NK-92 treated with Interleukin-12 subunit alpha and Interleukin-12 subunit beta, amount 100 ng/mL, for 24 hours (cell line): ENCODE measurements around the gene TTYH1.
"Not testable (repeated sequence)": the region's sequence is repeated elsewhere in the genome, so short reads cannot be mapped to it uniquely, and the experiment has no call there.

Experiments
- DNase-seq: peaks from one replicate; lab custom pipeline; 2025; lab: John Stamatoyannopoulos, UW

The TTYH1 gene

DNA sequence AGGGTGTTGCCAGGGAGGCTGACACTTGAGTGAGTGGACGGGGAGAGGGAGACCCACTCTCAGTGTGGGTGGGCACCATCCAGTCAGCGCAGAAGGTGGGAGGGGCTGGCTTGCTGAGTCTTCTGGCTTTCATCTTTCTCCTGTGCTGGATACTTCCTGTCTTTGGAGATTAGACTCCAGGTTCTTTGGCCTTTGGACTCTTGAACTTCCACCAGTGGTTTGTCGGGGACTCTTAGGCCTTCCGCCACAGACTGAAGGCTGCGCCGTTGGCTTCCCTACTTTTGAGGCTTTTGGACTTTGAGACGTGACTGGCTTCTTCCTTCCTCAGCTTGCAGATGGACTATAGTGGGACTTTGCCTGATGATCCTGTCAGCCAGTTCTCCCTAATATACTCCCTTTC lies 29.5 kb downstream of the TTYH1 start:
- no peak for DNase-seq

DNA sequence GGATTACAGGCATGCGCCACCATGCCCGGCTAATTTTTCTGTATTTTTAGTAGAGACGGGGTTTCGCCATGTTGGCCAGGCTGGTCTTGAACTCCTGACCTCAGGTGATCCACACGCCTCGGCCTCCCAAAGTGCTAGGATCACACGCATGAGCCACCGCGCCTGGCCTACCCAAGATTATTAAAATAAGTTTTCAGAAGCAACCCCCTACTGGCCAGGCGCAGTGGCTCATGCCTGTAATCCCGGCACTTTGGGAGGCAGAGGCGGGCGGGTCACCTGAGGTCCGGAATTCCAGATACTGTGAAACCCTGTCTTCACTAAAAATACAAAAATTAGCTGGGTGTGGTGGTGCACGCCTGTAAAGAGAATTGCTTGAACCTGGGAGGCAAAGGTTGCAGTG lies 31.1 kb downstream of the TTYH1 start:
- not testable (repeated sequence) for DNase-seq

GRCh38 chr19:54448040-54448773 lies 32.9 kb downstream of the TTYH1 start:
- DNase-seq = no peak

GRCh38 chr19:54448774-54449700 lies 33.8 kb downstream of the TTYH1 start, which contains the start of gene LENG8:
LENG8 (plus strand) TSS chr19:54449199; CDS start chr19:54451345, 2,146 bp downstream.
- DNase-seq = peak; percentile 96

- no peak for DNase-seq
Measured at GRCh38 chr19:54449701-54450069, 34.4 kb downstream of the TTYH1 start.

GRCh38 chr19:54451331-54451871 lies 36.1 kb downstream of the TTYH1 start:
- no peak for DNase-seq

DNA sequence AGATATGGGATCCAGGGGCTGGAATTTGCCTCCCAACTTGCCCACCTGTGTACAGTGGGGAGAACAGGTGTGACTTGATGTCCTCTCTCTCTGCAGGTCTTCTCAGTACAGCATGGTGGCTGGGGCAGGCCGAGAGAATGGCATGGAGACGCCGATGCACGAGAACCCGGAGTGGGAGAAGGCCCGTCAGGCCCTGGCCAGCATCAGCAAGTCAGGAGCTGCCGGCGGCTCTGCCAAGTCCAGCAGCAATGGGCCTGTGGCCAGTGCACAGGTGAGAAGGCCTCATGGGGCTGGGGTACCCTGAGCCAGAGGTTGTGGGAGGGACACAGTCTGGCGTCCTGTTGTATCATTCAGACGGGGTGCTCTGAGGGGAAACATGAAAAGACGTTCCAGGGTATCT lies 36.7 kb downstream of the TTYH1 start:
- no peak for DNase-seq

DNA sequence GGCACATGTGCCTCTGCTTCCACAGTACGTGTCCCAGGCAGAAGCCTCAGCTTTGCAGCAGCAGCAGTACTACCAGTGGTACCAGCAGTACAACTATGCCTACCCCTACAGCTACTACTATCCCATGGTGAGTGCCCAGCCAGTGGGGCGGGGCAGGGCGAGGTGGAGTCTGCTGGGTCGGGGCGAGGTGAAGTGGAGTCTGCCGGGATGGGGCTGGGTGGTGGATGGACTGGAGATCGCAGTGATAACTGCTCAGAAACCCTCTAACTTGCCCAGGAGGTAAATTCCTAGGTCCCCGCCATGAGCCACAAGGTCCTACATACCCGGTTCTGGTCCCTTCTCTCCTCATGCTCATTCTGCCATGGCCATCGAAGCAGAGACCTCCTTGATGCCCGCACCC lies 37.4 kb downstream of the TTYH1 start:
- DNase-seq = no peak

GRCh38 chr19:54453921-54454780 lies 38.9 kb downstream of the TTYH1 start:
- DNase-seq = no peak

DNA sequence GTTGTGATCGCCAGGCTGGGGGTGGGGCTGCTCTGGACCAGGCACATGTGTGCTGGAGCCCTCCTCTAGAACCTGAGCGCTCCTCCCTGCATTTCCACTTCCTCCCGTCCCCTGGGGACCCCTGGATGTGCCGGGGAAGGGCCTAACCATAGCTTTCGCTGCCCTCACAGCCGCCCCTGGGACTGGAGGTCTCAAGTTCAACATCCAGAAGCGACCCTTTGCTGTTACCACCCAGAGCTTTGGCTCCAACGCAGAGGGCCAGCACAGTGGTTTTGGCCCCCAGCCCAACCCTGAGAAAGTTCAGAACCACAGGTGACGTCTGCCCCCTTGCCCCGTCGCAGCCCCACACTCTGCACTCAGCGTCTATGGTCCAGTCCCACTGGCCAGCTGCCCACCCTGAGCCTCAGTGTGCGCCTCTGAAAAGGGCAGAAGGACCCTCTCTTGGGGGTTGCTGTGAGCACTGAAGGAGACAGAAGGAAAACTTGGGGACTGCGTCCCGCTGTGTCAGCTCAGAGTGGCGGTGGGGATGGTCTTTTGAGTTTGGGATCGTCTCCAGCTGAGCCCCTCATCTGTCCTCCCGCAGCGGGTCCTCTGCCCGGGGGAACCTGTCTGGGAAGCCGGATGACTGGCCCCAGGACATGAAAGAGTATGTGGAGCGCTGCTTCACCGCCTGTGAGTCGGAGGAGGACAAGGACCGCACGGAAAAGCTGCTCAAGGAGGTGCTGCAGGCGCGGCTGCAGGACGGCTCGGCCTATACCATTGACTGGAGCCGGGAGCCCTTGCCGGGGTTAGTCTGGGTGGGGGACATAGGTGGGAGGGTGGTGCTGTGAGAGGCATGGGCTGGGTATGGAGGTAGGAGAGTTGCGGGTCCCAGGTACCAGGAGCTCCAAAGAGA lies 39.8 kb downstream of the TTYH1 start:
- DNase-seq = no peak

- DNase-seq = no peak
Measured at GRCh38 chr19:54455786-54456422, 40.6 kb downstream of the TTYH1 start.

DNA sequence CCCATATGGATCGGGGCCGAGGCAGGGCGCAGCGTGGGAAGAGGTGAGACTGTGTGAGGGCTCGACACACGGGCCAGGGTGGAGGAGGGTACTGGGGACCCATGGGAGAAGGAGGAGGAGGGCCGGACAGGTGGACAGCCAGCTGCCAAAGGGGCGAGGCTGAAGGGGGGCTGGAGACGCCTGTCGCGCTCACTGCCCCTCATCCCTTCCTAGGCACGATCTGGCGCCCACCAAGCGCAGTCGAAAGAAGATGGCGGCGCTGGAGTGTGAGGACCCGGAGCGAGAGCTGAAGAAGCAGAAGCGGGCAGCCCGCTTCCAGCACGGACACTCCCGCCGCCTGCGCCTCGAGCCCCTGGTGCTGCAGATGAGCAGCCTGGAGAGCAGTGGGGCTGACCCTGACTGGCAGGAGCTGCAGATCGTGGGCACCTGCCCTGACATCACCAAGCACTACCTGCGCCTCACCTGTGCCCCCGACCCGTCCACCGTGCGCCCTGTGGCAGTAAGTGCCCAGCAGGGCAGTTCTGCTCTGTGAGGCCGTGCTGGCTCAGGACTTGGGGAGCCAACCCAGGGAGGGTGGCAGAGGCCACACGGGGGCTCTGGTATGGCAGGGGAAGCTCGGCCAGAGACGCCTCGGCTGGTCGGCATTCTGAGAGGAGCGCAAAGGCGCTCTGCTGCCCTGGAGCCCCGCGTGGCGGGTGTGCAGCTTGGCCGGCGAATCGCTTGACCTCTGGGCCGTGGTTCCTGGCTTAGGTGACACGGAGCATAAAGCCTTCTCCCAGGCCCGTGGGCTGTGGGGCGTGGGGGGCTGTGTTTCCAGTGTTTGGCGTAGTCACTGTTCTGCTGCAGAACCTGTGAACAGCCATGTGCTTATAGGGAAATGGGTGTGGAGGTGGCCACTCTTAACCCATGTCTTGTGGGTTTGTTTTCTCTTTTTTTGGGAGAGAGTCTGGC lies 41.4 kb downstream of the TTYH1 start:
- no peak for DNase-seq

- no peak for DNase-seq
Measured at GRCh38 chr19:54457773-54458647, 42.7 kb downstream of the TTYH1 start.

- DNase-seq = no peak
Measured at GRCh38 chr19:54458648-54459281, 43.5 kb downstream of the TTYH1 start.

GRCh38 chr19:54459282-54460229 lies 44.3 kb downstream of the TTYH1 start:
- DNase-seq = no peak

- no peak for DNase-seq
Measured at GRCh38 chr19:54460230-54461005, 45.2 kb downstream of the TTYH1 start.
